Measurements from ENCODE around the gene SERPINA6.
"Not testable (repeated sequence)": the region's sequence is repeated elsewhere in the genome, so short reads cannot be mapped to it uniquely, and the experiment has no call there.

Gene SERPINA6

GRCh38 chr14:94322648-94323570 is at the start of gene SERPINA6:
Gene SERPINA6 (minus strand): TSS chr14:94323336. CDS start chr14:94314648, 8,688 bp downstream.
- DNase-seq: no peak

DNA sequence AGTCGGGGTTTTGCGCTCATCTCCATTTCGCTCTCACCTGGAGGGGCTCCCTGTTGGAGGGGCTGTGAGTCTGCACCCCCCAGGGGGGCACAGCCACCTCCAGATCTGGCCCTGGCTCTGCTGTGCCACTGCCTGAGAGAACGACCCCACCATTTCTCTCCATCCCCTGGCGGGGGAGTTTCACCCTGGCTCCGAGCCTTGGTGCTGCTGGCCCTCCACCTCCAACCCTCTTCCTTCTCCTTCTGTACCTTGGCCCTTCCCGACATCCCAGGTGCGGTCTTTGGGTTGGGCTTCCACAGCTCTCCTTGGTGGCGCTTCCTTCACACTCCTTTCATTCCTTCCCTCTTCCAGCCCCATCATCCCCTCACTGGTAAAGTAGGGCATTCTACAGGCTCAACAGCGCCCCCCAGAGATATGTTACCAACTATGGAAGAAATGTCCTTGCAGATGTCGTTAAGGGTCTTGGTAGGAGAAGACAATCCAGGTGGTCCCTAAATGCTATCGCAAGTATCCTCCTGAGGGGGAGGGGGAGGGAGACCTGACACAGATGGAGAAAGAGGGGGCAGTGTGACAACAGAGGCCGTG is 49.0 kb upstream of the SERPINA6 start:
- no peak for DNase-seq

GRCh38 chr14:94370524-94370910 is 47.4 kb upstream of the SERPINA6 start:
- DNase-seq: no peak

DNA sequence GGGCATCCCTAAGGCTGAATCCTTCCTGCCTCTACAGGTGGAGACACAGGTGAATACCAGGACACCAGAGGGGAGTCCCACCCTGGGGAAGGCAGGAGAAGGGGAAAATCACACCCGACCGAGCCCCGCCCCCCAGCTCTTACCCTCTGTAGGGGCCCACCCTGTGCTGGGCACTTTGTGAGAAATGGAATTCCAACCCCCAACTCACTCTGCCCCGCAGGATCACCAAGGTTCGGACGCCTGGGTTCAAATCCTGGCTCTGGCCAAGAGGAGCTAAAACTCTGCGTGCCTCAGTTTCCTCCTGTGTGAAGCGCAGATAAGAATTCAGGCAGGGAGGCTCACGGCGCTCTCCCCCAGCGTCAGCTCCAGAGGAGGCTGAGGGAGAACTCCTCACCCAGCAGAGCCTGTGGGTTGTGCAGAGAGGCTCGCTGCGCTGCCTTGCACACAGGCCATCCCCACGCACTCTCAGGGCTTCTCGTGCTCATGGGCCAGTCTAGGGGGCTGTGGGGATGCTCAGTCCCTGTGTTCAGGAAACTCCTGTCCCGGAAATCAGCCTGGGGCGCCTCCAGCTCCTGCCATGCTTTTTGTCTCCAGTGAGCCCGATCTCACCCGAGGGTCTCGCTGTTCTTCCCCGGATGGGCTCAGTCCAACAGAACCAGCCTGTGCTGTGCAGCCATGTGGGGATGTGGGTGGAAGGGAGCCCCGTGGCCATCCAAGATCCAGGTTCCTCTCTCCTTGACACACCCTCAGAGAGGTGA is 46.8 kb upstream of the SERPINA6 start:
- not testable (repeated sequence) for DNase-seq

GRCh38 chr14:94368956-94369355 is 45.8 kb upstream of the SERPINA6 start:
- no peak for DNase-seq

DNA sequence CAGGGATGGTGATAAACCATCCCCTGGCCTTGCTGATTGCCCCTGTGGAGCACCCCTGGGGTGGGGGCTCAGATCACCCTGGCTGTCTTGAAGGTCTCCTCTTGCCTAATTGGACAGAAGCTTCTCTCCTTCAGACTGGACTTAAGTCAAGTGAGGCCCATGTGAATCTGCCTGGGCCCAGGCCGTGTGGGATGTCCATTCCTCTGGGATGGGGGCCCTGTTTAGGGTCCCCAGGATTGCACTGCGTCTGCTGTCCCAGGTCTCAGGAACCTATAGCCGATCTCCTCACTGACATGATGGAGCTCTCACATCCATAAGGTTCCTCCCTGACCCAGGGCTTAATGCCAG is 45.1 kb upstream of the SERPINA6 start:
- no peak for DNase-seq

DNA sequence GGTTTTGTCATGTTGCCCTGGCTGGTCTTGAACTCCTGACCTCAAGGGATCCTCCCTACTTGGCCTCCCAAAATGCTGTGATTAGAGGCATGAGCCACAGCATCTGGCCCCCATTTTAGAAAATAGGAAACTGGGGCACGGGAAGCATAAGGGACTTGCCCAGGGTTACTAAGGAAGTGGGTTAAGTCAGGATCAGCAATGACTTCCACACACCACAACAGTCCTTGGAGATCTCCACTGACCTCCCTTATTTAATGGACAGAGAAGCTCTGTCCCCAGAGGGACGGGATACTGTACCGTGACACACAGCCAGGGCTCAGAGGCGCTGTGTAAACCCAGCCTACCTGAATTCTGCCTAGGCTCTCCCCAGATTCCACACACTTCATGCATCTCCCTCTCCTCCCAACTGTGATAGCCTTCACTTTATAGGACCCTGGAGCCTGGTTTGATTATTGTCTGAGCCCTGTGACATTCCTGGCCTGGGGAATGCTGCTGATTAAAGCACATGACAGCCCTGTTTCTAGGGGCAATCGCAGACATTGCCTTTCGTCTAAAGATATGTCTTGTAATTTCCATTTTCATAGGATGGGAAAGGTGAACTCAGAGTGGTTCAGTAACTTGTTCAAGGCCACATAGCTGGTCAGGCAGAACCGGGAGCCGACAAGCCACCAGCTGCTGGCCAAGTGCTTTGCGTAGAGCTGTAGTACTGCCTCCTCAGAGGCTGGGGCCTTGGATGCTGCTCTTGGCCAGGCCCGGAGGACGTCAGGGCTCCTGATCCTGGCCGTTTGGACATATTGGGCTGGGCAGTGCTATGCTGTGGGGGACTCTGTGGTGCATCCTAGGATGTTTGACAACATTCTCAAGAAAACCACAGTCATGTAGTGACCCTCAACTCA is 44.5 kb upstream of the SERPINA6 start:
- DNase-seq: no peak

- DNase-seq: no peak
Observed at GRCh38 chr14:94366146-94366915, 43.2 kb upstream of the SERPINA6 start, which contains the start of gene SERPINA2. Gene SERPINA2 (minus strand): TSS chr14:94366698.

DNA sequence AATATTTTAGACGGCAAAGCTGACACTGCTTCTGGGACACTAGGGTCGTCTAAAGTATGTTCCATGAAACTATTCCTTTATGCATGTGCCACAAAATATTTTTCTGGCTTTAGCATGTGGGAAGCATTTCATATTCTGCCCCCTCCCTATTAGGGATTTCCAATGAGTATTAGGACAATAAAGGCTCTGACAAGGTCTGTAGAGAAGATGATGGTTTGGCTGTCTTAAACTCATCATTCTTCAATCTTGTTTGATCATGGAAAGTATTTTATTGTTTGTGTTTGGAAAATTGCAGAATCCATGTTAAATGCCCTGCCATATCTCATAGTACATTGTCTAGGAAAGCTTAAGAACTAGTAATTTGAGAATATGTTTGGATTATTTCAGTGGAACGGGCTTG is 42.5 kb upstream of the SERPINA6 start:
- no peak for DNase-seq

DNA sequence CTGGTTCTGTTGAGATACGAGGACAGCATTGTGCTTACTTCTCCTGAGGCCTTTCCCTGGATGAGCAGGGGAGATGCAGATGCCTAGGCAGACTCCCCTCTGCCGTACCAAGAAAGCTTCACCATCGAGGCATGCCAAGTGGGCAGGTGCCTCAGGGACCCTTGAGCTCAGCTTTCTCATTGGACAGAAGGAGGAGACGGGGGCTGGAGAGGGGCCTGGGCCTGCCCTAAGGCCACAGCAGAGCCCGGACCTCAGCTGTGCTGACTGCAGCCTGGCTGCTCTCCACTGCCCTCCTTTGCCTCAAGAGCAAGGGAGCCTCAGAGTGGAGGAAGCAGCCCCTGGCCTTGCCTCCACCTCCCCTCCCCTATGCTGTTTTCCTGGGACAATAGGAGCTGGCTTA is 41.8 kb upstream of the SERPINA6 start:
- DNase-seq: no peak

DNA sequence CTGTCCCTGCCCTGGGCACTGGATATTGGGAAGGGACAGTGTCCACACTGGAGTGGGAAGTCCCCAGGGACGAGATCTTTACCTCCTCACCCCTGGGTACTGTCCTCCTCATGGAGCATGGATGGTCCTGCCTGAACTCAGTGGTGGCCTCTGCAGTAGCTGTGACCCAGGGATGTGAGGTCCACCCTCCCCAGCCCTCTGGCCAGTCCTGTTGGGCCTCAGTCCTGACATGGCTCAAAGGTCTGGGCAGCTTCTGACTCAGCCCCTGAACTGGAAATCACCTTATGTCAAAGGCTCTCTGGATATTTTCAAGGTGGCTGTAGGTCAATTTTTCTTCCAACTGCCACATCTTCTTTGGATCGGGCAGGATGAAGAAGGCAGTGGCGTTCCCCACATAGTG is 40.9 kb upstream of the SERPINA6 start:
- DNase-seq: no peak

DNA sequence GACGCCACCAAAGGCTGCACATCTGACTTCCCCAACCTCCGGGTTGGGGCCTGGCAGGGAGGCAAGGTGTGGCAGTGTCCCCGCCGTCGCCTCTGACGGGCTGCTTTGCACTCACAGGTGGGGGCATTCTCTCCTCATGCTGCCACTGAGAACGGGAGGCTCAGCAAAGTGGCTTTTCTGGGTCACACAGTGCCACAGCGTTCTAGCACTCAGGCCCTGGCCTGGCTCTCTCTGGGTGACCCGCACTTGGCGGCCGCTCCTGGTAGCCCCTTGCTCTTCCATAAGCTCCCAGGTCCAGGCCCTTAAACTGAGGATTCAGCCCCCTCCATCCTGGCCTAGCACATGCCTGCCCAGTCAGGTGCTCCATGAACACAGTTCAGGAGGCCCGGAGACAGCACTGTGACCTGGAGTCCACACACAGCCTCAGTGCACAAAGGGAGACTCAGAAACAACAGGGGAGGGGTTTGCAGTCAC is 40.1 kb upstream of the SERPINA6 start:
- no peak for DNase-seq

GRCh38 chr14:94362614-94363133 is 39.5 kb upstream of the SERPINA6 start:
- DNase-seq: no peak

DNA sequence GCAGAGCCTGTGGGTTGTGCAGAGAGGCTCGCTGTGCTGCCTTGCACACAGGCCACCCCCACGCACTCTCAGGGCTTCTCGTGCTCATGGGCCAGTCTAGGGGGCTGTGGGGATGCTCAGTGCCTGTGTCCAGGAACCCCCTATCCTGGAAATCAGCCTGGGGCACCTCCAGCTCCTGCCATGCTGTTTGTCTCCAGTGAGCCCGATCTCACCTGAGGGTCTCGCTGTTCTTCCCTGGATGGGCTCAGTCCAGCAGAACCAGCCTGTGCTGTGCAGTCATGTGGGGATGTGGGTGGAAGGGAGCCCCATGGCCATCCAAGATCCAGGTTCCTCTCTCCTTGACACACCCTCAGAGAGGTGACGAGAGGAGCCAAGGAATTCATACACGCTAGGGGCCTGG is 38.5 kb upstream of the SERPINA6 start:
- no peak for DNase-seq

GRCh38 chr14:94360945-94361565 is 37.9 kb upstream of the SERPINA6 start:
- DNase-seq: no peak

DNA sequence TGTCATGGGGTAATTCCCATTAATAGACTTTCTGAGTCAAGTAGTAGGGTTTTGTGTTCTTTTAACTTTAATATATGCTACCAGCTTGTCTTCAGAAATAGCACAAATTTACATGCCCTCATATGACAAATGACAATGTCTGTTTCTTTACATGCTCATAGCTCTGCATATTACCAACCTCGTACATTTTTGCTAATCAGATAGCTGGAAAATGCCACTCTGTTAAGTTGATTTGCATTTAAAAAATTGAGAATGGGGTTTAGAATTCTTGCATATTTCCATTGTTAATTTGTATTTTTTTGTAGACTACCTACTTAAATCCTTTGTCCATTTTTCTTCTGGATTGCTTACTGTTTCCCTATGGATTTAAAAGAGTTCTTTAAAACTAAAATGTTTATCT is 34.0 kb upstream of the SERPINA6 start:
- DNase-seq: no peak

DNA sequence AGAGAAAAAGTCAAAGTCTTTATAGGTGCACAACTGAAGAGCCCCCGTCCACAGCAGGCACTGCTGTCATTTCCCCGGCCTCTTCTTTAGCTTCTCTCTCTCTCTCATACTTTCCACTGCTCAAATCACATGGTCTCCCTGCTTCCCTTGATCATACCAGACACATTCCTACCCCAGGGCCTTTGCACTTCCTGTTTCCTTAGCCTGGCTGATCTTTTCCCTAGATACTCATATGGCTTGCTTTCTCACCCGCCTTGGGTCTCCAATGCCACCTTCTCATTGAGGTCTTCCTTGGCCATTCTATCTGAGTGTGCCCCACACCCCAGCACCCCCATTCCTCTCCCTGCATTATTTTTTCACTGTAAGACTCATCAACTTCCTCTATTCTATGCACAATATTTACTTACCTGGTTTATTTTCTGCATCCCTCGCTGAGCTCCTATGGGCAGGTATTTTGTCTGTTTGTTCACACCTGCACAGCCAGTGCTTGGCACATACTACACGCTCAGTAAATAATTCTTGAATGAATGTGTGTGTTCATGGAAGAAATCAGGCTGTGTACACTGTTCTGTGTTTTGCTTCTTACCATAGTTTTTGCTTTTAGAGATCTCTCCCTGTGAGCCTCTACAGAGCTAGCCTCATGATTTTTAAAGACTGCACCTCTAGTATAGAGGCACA is 33.4 kb upstream of the SERPINA6 start:
- no peak for DNase-seq

DNA sequence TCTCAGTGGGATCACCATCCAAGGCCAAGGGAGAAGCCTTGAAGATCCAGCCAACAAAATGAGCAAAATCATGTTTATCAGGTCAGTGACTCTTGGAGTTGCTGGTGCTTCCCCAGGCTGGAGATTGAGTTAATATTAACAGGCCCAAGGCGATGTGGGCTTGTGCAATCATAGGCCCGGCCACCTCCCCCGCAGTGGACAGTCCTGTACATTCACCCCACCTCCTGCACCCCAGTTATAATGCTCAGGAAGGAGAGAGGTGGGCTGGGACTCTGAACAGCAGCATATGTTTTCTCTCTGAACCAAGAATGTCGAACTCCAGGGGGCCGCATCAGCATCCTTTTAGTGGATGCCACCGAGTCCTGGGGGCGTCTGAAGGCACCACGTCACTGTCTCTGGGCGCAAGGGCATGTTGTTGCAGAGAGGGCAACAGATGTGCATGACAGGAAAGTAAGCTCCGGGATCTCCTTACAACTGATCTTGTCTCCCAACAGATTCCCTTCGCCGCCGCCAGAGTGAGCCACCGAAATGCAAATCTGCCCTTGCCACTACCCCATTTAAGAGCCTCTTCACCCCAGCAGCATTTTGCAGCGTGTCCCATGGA is 32.2 kb upstream of the SERPINA6 start:
- DNase-seq: no peak

- DNase-seq: peak; percentile 23
Observed at GRCh38 chr14:94354638-94355185, 31.6 kb upstream of the SERPINA6 start.

DNA sequence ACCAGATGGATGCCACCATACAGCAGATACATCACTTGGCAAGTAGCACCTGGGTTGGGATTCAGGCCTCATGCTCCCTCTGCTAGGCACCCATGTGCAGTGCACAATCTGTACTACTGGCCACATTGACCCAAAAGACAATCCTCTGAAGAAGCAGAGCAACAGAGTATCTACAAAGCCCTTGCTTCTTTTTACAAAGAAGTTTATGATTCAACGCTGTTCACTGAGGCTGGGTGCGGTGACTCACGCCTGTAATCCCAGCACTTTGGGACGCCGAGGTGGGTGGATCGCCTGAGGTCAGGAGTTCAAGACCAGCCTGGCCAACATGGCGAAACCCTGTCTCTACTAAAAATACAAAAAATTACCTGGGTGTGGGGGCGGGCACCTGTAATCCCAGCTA is 31.1 kb upstream of the SERPINA6 start:
- DNase-seq: not testable (repeated sequence)

Measured in activated CD4-positive, alpha-beta T cell treated with anti-CD3 and anti-CD28 coated beads, Interleukin-2, amount 50 U/mL, for 16 hours (primary cell).